Gastrocnemius medialis (tissue), 4 donors: ENCODE data around the gene YAE1. TPM values are rescaled to one million over a fixed set of nuclear protein-coding genes. Genes with fewer than 3 reads are reported as not detected.

Experiments used
- ATAC-seq, 2 donors: fragments of 150-250 bp; one replicate each; pipeline ENCODE4 v1.9.1; 2016
- DNase-seq, 2 donors: peaks; one replicate each; pipeline ENCODE4 v3.0.0-alpha.2; 2019
- H3K27ac ChIP-seq, 4 donors: fragments of 200-600 bp; sonication (generic); 1 replicate in 1 of 4; 2 replicates in 3 of 4; pipeline ENCODE4 v1.5.1; 2016 to 2018; ENCODE audit warnings: mild to moderate bottlenecking in 2 of 4, moderate library complexity in 1 of 4
- H3K27me3 ChIP-seq, 3 donors: fragments of 200-600 bp; sonication (generic) in 2 of 3; 1 replicate in 1 of 3; 2 replicates in 2 of 3; pipeline versions ENCODE4 v1.5.1 to v1.6.0; 2016 to 2019; ENCODE audit warnings: mild to moderate bottlenecking in 1 of 3, moderate library complexity in 1 of 3
- H3K36me3 ChIP-seq, 2 donors: fragments of 200-600 bp; sonication (generic) in 1 of 2; one replicate each; pipeline ENCODE4 v1.5.1; 2017 to 2018
- H3K4me1 ChIP-seq, 2 donors: fragments of 200-600 bp; sonication (generic) in 1 of 2; one replicate each; pipeline ENCODE4 v1.5.1; 2016 to 2017; ENCODE audit warnings: mild to moderate bottlenecking in 2 of 2
- H3K4me3 ChIP-seq, 4 donors: fragments of 200-600 bp; sonication (generic) in 3 of 4; 1 replicate in 1 of 4; 2 replicates in 3 of 4; pipeline ENCODE4 v1.5.1; 2016 to 2019; ENCODE audit warnings: mild to moderate bottlenecking in 2 of 4
- H3K9me3 ChIP-seq, 3 donors: fragments of 200-600 bp; sonication (generic) in 2 of 3; 1 replicate in 1 of 3; 2 replicates in 2 of 3; pipeline ENCODE4 v1.5.1; 2016 to 2019
- POLR2A ChIP-seq, 2 donors: fragments of 450-650 bp; IDR thresholded peaks; one replicate each; pipeline ENCODE4 v1.6.1; 2017; ENCODE audit warnings: antibody characterized with exemption in 2 of 2, mild to moderate bottlenecking in 2 of 2, moderate library complexity in 2 of 2
- in situ Hi-C, 4 donors: fragments of 200-750 bp; cut with MboI; loops; one replicate each; pipeline versions ENCODE4 v1.15.0 to v1.8.0; 2017; ENCODE audit warnings: low sequenced_read_pairs in 4 of 4
- intact Hi-C: fragments of 100-400 bp; cut with DNase I; formaldehyde crosslinking; loops from one replicate; pipeline ENCODE4 v1.15.1; 2023; ENCODE audit warnings: low total_unique reads
- total RNA-seq, 4 donors: library from RNA; depleted of rRNA; stranded (reverse); fragments of >200 nt; gene quantifications; one replicate each; pipeline versions ENCODE4 v1.1.0 to v1.2.3, GENCODE V29; 2016
- TF ChIP-seq, protein P1 (sequence below), 5 experiments: fragments of 450-650 bp in 3 of 5; fragments of 200-600 bp in 2 of 5; sonication (generic) in 2 of 5; IDR thresholded peaks in 4 of 5; conservative IDR thresholded peaks in 1 of 5; 1 replicate in 4 of 5; 2 replicates in 1 of 5; pipeline ENCODE4 v1.5.1; 2016 to 2019; ENCODE audit warnings: antibody characterized with exemption in 5 of 5, mild to moderate bottlenecking in 3 of 5, moderate library complexity in 3 of 5

Gene YAE1
- total RNA-seq, 4 donors from 2014 or later: 4.6 to 20.2 (median 10.2) TPM

DNA sequence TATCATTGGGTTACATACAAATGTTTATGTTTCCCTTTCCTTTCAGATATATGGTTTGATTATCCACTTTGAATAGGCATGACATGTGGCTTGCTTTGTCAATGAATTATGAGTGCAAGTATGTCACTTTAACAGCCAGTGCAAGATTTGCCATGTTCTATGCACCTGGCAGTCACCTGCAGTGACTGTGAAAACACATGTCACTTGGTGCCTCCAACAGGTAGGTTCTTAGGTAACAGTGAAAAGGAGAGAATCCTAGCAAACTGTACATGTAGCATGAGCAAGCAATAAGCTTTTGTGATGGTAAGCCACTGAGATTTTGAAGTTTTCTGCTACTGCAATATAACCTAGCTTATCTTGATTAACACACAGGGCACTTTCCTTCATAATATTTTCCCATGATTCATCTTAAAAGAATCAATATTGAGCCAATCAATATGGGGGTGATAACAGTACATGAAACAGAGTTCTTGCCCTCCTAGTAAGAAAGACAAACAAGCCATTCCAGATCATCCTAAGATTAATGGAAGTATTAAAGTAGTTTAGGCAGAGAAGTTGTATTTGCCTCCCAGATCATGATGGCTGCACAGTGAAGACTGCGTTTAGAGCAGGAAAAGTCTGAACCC lies 49.3 kb downstream of the YAE1 start:
- in situ Hi-C loops (no loop called here), intact Hi-C loops (no loop called here)
- ATAC-seq (no peak), DNase-seq (no peak)
- Histone ChIP-seq H3K27ac (no peak overlapping the region), H3K9me3 (no peaks in the 10 kb centered on the region), H3K27me3 (peaks cover 0 to 12% (median 0%) of the 10 kb centered on the region in 3 donors), H3K36me3 (no peaks in the 10 kb centered on the region), H3K4me3 (no peak overlapping the region), H3K4me1 (no peaks in the 10 kb centered on the region)
- TF ChIP-seq, protein P1, sequence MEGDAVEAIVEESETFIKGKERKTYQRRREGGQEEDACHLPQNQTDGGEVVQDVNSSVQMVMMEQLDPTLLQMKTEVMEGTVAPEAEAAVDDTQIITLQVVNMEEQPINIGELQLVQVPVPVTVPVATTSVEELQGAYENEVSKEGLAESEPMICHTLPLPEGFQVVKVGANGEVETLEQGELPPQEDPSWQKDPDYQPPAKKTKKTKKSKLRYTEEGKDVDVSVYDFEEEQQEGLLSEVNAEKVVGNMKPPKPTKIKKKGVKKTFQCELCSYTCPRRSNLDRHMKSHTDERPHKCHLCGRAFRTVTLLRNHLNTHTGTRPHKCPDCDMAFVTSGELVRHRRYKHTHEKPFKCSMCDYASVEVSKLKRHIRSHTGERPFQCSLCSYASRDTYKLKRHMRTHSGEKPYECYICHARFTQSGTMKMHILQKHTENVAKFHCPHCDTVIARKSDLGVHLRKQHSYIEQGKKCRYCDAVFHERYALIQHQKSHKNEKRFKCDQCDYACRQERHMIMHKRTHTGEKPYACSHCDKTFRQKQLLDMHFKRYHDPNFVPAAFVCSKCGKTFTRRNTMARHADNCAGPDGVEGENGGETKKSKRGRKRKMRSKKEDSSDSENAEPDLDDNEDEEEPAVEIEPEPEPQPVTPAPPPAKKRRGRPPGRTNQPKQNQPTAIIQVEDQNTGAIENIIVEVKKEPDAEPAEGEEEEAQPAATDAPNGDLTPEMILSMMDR (IDR thresholded peaks at IDR 0.05 in 4 of 5, conservative IDR thresholded peaks at IDR 0.05 in 1 of 5): no peak
- TF ChIP-seq POLR2A (IDR thresholded peaks at IDR 0.05): no peak

DNA sequence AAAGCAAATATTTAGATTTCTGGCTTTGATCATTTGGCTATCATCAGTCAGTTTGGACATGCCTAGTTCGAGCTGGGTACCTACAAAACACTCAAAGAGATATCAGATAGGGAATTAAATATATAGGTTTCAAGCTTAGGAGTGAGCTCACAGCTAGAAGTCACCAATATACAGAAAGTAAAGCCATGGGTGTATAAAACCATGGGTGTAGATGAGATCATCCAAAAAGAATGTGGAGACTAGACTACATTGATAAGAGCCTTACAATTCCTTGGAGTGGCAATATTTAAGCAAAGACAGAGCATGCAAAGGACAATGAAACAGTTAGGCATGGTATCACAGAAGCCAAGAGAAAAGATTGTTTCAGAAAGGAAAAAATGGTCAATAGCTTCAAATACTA lies 49.9 kb downstream of the YAE1 start:
- DNase-seq (no peak), ATAC-seq (no peak)
- intact Hi-C loops (no loop called here), in situ Hi-C loops (no loop called here)
- H3K4me1 ChIP-seq: no peaks in the 10 kb centered on the region
- TF ChIP-seq, protein P1 (IDR thresholded peaks at IDR 0.05 in 4 of 5, conservative IDR thresholded peaks at IDR 0.05 in 1 of 5): no peak
- no peak for TF ChIP-seq POLR2A (IDR thresholded peaks at IDR 0.05)
- H3K36me3 ChIP-seq: no peaks in the 10 kb centered on the region
- H3K27me3 ChIP-seq: peaks cover 0 to 6% (median 0%) of the 10 kb centered on the region in 3 donors
- H3K27ac ChIP-seq: no peak overlapping the region
- H3K4me3 ChIP-seq: no peak overlapping the region
- H3K9me3 ChIP-seq: no peaks in the 10 kb centered on the region

DNA sequence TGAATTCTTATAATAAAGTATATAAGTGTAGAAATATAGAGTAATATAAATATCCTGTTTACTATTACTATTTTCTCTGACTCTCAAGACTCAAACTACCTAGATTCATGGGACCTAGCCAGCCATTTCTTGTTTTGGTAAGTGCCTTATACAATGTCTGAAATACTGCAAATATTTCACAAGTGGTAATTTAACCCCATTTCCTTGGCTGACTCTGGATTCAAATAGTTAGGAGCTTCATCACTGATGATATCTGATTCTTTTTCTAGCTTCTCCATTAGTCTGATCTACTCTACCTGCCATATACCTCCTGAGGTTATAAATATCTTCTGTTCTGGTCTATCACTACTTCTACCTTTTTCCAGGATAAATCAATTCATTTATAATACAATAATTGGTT lies 50.8 kb downstream of the YAE1 start:
- in situ Hi-C loops: no loop called here
- peaks cover 0 to 3% (median 0%) of the 10 kb centered on the region in 3 donors for H3K27me3 ChIP-seq
- H3K36me3 ChIP-seq: no peaks in the 10 kb centered on the region
- intact Hi-C loops: no loop called here
- peaks cover 0 to 4% of the 10 kb centered on the region in 2 donors for H3K4me1 ChIP-seq
- ATAC-seq: no peak
- no peak overlapping the region for H3K27ac ChIP-seq
- no peak for DNase-seq
- no peaks in the 10 kb centered on the region for H3K9me3 ChIP-seq
- H3K4me3 ChIP-seq: no peak overlapping the region
- TF ChIP-seq, protein P1 (IDR thresholded peaks at IDR 0.05 in 4 of 5, conservative IDR thresholded peaks at IDR 0.05 in 1 of 5): no peak
- no peak for TF ChIP-seq POLR2A (IDR thresholded peaks at IDR 0.05)

DNA sequence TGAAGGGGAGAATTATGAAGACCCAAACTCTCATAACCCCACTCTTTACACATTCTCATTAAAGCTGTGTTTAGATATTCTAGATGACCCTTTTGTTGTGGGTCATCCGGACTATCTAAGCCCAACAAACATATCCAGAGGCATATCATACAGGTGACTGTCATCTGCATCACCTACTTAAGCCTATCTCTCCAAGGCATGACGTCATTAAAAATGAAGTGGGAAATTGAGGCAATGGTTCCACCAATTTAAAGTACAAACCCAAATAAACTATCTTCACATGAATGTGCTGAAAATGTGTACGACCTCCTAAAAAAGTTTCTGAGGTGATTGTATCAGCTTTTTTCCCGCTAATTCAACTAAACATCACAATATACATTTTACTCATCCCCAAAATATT lies 52.7 kb downstream of the YAE1 start:
- Histone ChIP-seq H3K9me3 (no peaks in the 10 kb centered on the region), H3K4me1 (peaks cover 6 to 12% of the 10 kb centered on the region in 2 donors), H3K36me3 (no peaks in the 10 kb centered on the region), H3K27me3 (peaks cover 0 to 1% (median 0%) of the 10 kb centered on the region in 3 donors), H3K27ac (no peak overlapping the region), H3K4me3 (no peak overlapping the region)
- no peak for TF ChIP-seq POLR2A (IDR thresholded peaks at IDR 0.05)
- TF ChIP-seq, protein P1 (IDR thresholded peaks at IDR 0.05 in 4 of 5, conservative IDR thresholded peaks at IDR 0.05 in 1 of 5): no peak
- intact Hi-C loops (no loop called here), in situ Hi-C loops (no loop called here)
- ATAC-seq (no peak), DNase-seq (no peak)

DNA sequence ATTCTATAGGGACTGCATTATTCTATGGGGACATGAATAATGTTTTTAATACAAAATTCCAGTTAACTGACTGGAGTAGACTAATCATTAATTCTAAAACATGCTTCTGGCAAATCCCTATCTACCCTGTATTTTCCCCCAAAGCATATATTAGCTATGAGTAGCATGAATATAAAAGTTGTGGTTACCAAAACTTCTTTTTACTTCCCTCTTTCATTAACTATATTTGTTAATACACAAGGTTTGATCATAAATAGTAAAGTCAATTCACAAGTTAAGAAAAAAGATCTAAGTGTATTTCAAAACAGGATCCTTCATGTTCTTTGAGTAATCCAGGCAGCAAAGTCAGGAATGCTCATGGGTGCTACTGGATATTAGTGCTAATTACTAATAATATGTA lies 54.3 kb downstream of the YAE1 start:
- ATAC-seq: no peak
- DNase-seq: no peak
- intact Hi-C loops: loop anchor here (5.0 kb wide), 1 partner anchor 52 kb away; no protein-coding TSS in a partner anchor
- Histone ChIP-seq H3K27ac (no peak overlapping the region), H3K4me1 (peaks cover 20 to 27% of the 10 kb centered on the region in 2 donors), H3K9me3 (no peaks in the 10 kb centered on the region), H3K4me3 (no peak overlapping the region), H3K36me3 (no peaks in the 10 kb centered on the region), H3K27me3 (no peaks in the 10 kb centered on the region)
- in situ Hi-C loops: no loop called here
- TF ChIP-seq, protein P1 (IDR thresholded peaks at IDR 0.05 in 4 of 5, conservative IDR thresholded peaks at IDR 0.05 in 1 of 5): no peak
- TF ChIP-seq POLR2A (IDR thresholded peaks at IDR 0.05): no peak
